Suprapubic skin (tissue), 4 donors: ENCODE measurements around the gene CLMN. TPM values are rescaled to one million over a fixed set of nuclear protein-coding genes. Genes with fewer than 3 reads are reported as not detected.

Experiments used
- DNase-seq, 2 donors: peaks; one replicate each; pipeline ENCODE4 v3.0.0-alpha.2; 2019; ENCODE audit warnings: low spot score in 2 of 2
- H3K27ac ChIP-seq: fragments of 200-600 bp; sonication (generic); one replicate; pipeline ENCODE4 v1.5.1; 2019
- H3K27me3 ChIP-seq: fragments of 200-600 bp; sonication (generic); one replicate; pipeline ENCODE4 v1.5.1; 2019
- H3K36me3 ChIP-seq: fragments of 200-600 bp; sonication (generic); one replicate; pipeline ENCODE4 v1.5.1; 2019
- H3K4me1 ChIP-seq: fragments of 200-600 bp; sonication (generic); one replicate; pipeline ENCODE4 v1.5.1; 2019
- H3K4me3 ChIP-seq: fragments of 200-600 bp; sonication (generic); one replicate; pipeline ENCODE4 v1.5.1; 2019; ENCODE audit warnings: mild to moderate bottlenecking
- H3K9me3 ChIP-seq: fragments of 200-600 bp; sonication (generic); one replicate; pipeline ENCODE4 v1.5.1; 2019
- EP300 ChIP-seq: sonication (generic); formaldehyde crosslinking; IDR thresholded peaks from one replicate; pipeline ENCODE4 v1.6.1; 2017; ENCODE audit warnings: antibody characterized with exemption
- POLR2A ChIP-seq, 2 donors: fragments of 450-650 bp; IDR thresholded peaks; one replicate each; pipeline ENCODE4 v1.6.1; 2017; ENCODE audit warnings: antibody characterized with exemption in 2 of 2, mild to moderate bottlenecking in 2 of 2, moderate library complexity in 2 of 2
- POLR2AphosphoS5 ChIP-seq, 3 donors: sonication (generic); formaldehyde crosslinking; IDR thresholded peaks; one replicate each; pipeline ENCODE4 v1.6.1; 2017; ENCODE audit warnings: antibody characterized with exemption in 3 of 3
- WGBS: methylation state at CpG from one replicate; pipeline ENCODE4 v1.1.5; 2018; 5-methylcytosine and 5-hydroxymethylcytosine counted together
- total RNA-seq, 4 donors: library from RNA; depleted of rRNA; stranded (reverse); fragments of >200 nt; gene quantifications; one replicate each; pipeline ENCODE4 v1.1.0, GENCODE V29; 2016
- TF ChIP-seq, protein P1 (sequence below), 2 donors: fragments of 200-600 bp in 1 of 2; fragments of 450-650 bp in 1 of 2; sonication (generic) in 1 of 2; IDR thresholded peaks; one replicate each; pipeline ENCODE4 v1.5.1; 2016 to 2019; ENCODE audit warnings: antibody characterized with exemption in 2 of 2, mild to moderate bottlenecking in 1 of 2, moderate library complexity in 1 of 2

The CLMN gene, protein sequence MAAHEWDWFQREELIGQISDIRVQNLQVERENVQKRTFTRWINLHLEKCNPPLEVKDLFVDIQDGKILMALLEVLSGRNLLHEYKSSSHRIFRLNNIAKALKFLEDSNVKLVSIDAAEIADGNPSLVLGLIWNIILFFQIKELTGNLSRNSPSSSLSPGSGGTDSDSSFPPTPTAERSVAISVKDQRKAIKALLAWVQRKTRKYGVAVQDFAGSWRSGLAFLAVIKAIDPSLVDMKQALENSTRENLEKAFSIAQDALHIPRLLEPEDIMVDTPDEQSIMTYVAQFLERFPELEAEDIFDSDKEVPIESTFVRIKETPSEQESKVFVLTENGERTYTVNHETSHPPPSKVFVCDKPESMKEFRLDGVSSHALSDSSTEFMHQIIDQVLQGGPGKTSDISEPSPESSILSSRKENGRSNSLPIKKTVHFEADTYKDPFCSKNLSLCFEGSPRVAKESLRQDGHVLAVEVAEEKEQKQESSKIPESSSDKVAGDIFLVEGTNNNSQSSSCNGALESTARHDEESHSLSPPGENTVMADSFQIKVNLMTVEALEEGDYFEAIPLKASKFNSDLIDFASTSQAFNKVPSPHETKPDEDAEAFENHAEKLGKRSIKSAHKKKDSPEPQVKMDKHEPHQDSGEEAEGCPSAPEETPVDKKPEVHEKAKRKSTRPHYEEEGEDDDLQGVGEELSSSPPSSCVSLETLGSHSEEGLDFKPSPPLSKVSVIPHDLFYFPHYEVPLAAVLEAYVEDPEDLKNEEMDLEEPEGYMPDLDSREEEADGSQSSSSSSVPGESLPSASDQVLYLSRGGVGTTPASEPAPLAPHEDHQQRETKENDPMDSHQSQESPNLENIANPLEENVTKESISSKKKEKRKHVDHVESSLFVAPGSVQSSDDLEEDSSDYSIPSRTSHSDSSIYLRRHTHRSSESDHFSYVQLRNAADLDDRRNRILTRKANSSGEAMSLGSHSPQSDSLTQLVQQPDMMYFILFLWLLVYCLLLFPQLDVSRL
- 10 to 100 TPM in 1 of 4 donors, 1 to 10 TPM in 3; 5.0 to 25.7 (median 7.0) TPM for total RNA-seq

DNA sequence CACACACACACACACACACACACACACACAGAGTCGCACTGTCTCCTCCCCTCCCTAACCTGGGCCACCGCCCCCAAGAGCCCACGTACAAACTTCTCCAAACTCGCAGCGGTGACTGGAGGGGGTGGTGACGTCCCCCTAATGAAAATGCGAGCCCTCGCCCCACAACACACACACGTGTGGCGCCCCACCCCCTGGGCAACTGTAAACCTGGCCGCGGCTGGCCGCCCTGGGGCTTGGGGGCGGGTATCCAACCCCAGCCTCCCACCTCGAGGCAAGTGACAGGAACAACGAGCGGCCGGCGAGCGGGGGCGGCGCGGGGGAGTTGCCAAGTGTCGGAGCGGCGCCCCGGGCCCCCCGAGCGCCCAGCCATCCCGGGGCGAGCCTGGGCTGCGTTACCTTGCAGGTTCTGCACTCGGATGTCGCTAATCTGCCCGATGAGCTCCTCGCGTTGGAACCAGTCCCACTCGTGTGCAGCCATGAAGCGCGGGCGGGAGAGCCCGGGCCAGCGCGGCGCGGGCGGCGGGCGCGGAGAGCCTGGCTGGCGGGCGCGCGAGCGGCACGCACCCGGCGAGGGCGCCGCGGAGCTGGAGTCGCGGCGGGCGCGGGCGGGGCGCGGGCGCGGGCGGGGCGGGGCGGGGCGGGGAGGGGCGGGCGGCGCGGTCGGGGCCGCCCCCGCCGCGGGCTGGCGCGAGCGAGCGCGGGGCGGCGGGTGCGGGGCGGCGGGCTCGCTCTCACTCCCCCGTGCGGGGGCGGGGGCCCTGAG, at the start of gene CLMN:
Gene CLMN, minus strand, starts transcription at position 597 of the 766 bp plus-strand sequence. Its CDS starts 116 bp downstream, at position 481.
- Histone ChIP-seq H3K4me3 (peak within 1 kb of the TSS; percentile 78), H3K36me3 (no peaks in the 10 kb centered on the region), H3K27ac (peak within 1 kb of the TSS; percentile 62), H3K27me3 (no peaks in the 10 kb centered on the region), H3K9me3 (no peaks in the 10 kb centered on the region), H3K4me1 (peaks cover 27% of the 10 kb centered on the region)
- whole genome bisulfite sequencing, result 0% methylated on average over 2 of the region's 98 CpGs
- TF ChIP-seq EP300 (no peak), POLR2AphosphoS5 (IDR thresholded peaks at IDR 0.05) (no peak), POLR2A (IDR thresholded peaks at IDR 0.05) (no peak)
- TF ChIP-seq, protein P1, sequence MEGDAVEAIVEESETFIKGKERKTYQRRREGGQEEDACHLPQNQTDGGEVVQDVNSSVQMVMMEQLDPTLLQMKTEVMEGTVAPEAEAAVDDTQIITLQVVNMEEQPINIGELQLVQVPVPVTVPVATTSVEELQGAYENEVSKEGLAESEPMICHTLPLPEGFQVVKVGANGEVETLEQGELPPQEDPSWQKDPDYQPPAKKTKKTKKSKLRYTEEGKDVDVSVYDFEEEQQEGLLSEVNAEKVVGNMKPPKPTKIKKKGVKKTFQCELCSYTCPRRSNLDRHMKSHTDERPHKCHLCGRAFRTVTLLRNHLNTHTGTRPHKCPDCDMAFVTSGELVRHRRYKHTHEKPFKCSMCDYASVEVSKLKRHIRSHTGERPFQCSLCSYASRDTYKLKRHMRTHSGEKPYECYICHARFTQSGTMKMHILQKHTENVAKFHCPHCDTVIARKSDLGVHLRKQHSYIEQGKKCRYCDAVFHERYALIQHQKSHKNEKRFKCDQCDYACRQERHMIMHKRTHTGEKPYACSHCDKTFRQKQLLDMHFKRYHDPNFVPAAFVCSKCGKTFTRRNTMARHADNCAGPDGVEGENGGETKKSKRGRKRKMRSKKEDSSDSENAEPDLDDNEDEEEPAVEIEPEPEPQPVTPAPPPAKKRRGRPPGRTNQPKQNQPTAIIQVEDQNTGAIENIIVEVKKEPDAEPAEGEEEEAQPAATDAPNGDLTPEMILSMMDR (IDR thresholded peaks at IDR 0.05), result no peak
- peak in 1 of 2 donors; percentile 72 for DNase-seq

DNA sequence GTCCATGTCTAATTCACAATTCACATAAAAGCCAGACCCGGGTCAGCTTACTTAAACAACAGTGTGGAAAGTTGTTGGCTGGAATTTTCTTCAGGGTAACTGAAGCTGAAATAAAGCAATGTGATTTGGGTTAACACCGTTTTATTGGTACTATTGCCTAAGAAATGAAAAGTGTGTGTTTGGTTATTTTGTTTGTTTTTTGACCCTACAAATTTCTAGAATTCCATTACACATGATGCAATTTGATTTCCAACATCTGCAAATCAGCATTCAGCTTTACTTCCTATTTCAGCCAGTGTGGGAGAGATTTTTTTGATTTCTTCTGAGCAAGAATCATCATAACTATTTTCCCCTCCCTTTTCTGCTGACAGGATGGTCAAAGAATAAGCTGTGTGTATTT, 45.7 kb upstream of the CLMN start:
- Histone ChIP-seq H3K4me3 (no peak overlapping the region), H3K27me3 (peaks cover 14% of the 10 kb centered on the region), H3K9me3 (no peaks in the 10 kb centered on the region), H3K4me1 (peaks cover 10% of the 10 kb centered on the region), H3K36me3 (no peaks in the 10 kb centered on the region), H3K27ac (no peak overlapping the region)
- no peak for DNase-seq
- TF ChIP-seq POLR2AphosphoS5 (IDR thresholded peaks at IDR 0.05) (no peak), POLR2A (IDR thresholded peaks at IDR 0.05) (no peak), EP300 (no peak)
- TF ChIP-seq, protein P1 (IDR thresholded peaks at IDR 0.05), result no peak
- 57% methylated on average over 2 of the region's 2 CpGs for WGBS

DNA sequence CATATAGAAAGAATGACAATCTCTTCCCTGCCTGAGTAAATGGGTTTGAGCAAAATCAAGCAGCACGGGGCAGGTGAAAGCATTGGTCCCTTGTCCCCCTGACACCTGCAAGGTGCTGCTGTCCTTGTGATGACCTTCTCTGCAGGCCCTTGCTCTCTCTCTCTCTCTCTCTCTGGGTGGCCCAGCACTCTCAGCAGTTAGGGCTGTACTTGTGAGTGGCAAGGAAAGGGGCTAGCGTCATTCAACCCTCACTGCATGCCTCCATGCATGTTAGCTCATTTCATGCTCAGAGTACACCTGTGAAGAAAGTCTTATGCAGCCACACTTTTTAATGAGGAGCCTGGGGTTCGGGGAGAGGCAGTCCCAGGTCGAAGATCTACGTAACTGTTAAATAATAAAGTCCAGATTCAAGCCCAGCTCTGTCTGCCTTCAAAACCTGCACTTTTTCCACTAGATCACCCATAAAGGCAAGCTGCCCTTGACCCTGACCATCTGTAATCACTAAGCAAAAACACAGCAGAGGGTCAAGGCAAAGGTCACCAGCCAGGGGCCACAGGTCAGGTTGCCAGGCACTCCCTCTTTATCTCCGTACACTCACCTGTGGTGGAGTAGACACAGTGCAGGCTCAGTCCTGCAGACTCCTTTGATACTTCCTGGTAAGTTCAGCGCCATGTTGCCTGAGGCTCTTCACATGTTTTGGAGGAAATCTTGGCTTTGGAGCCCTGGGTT, 44.9 kb upstream of the CLMN start:
- H3K27ac ChIP-seq, result no peak overlapping the region
- H3K9me3 ChIP-seq, result no peaks in the 10 kb centered on the region
- no peaks in the 10 kb centered on the region for H3K36me3 ChIP-seq
- WGBS, result 79% methylated on average over 7 of the region's 7 CpGs
- DNase-seq, result no peak
- peaks cover 15% of the 10 kb centered on the region for H3K27me3 ChIP-seq
- TF ChIP-seq POLR2AphosphoS5 (IDR thresholded peaks at IDR 0.05), result no peak
- TF ChIP-seq, protein P1 (IDR thresholded peaks at IDR 0.05), result no peak
- TF ChIP-seq POLR2A (IDR thresholded peaks at IDR 0.05), result no peak
- no peak for TF ChIP-seq EP300
- H3K4me3 ChIP-seq, result no peak overlapping the region
- H3K4me1 ChIP-seq, result peaks cover 10% of the 10 kb centered on the region

DNA sequence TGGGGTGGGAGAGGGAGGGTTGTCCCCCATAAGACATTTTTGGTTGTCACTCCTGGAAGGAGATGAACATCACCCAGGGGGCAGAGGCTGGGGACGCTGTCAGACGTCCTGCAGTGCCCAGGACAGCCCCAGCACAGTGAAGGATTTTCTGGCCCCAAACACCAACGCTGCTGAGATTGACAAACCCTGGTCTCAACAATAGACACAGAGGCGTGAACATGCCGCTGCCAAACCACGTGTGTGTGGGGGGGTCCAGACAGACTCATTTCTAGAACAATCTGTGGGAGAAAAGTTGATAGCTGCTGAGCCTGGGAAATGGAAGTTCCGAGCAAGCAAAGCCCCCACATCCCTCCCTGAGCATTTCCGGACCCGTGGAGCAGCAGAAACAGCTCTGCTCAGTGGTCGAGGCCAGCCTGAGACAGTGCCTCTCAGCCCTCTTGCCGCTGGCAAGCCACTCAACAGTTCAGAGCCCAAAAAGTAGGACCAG, 43.8 kb upstream of the CLMN start:
- H3K4me1 ChIP-seq, result peaks cover 10% of the 10 kb centered on the region
- no peak overlapping the region for H3K27ac ChIP-seq
- TF ChIP-seq POLR2A (IDR thresholded peaks at IDR 0.05) (no peak), EP300 (no peak), POLR2AphosphoS5 (IDR thresholded peaks at IDR 0.05) (no peak)
- TF ChIP-seq, protein P1 (IDR thresholded peaks at IDR 0.05), result no peak
- H3K4me3 ChIP-seq, result no peak overlapping the region
- H3K36me3 ChIP-seq, result no peaks in the 10 kb centered on the region
- no peaks in the 10 kb centered on the region for H3K9me3 ChIP-seq
- H3K27me3 ChIP-seq, result peaks cover 15% of the 10 kb centered on the region
- 73% methylated on average over 11 of the region's 11 CpGs for WGBS
- no peak for DNase-seq
